HepG2 (cell line): ENCODE data around the gene RAC3. TPM values are rescaled to one million over a fixed set of nuclear protein-coding genes. Genes with fewer than 3 reads are reported as not detected.

Experiments used
- AGO1 ChIP-seq: fragments of 200-400 bp; formaldehyde crosslinking; IDR thresholded peaks from 2 replicates; pipeline ENCODE4 v1.6.1; 2017; ENCODE audit warnings: mild to moderate bottlenecking, low read depth, low read length, moderate library complexity; ENCODE audit not compliant: poor library complexity, severe bottlenecking
- CHD4 ChIP-seq: fragments of 200-600 bp; sonication (generic); IDR thresholded peaks from 2 replicates; pipeline ENCODE4 v1.7.0; 2017; ENCODE audit warnings: mild to moderate bottlenecking, low read length, borderline replicate concordance
- GLI4 ChIP-seq: sonication (generic); formaldehyde crosslinking; IDR thresholded peaks from 2 replicates; pipeline ENCODE4 v1.5.1; 2020; ENCODE audit warnings: missing genetic modification reagents, mild to moderate bottlenecking, moderate library complexity, borderline replicate concordance
- HINFP ChIP-seq: sonication (generic); formaldehyde crosslinking; IDR thresholded peaks from 2 replicates; pipeline ENCODE4 v1.4.0; 2020; ENCODE audit warnings: low read depth, mild to moderate bottlenecking, missing genetic modification reagents
- HMG20B ChIP-seq: conservative IDR thresholded peaks from 2 replicates; pipeline ENCODE4 v1.6.1; 2016; ENCODE audit warnings: missing genetic modification reagents, missing compliant biosample characterization
- HNRNPUL1 ChIP-seq: fragments of 200-400 bp; formaldehyde crosslinking; IDR thresholded peaks from 2 replicates; pipeline ENCODE4 v1.6.1; 2017; ENCODE audit warnings: low read depth, mild to moderate bottlenecking, low read length, moderate library complexity
- IRF2 ChIP-seq: IDR thresholded peaks from 2 replicates; pipeline ENCODE4 v1.6.1; 2018; ENCODE audit warnings: missing genetic modification reagents, missing compliant biosample characterization
- MAFG ChIP-seq: sonication (generic); formaldehyde crosslinking; IDR thresholded peaks from 2 replicates; pipeline ENCODE4 v1.5.1; 2020; ENCODE audit warnings: mild to moderate bottlenecking, missing genetic modification reagents
- MTA1 ChIP-seq: sonication (generic); formaldehyde crosslinking; IDR thresholded peaks from 2 replicates; pipeline ENCODE4 v1.4.0; 2020; ENCODE audit warnings: missing genetic modification reagents, mild to moderate bottlenecking, borderline replicate concordance
- MTERF4 ChIP-seq: sonication (generic); formaldehyde crosslinking; IDR thresholded peaks from 2 replicates; pipeline ENCODE4 v1.8.0; 2023; ENCODE audit warnings: mild to moderate bottlenecking, missing genetic modification reagents
- PCBP1 ChIP-seq: fragments of 200-400 bp; formaldehyde crosslinking; IDR thresholded peaks from 2 replicates; pipeline ENCODE4 v1.6.1; 2017; ENCODE audit warnings: mild to moderate bottlenecking, low read depth, low read length, borderline replicate concordance
- PHF20 ChIP-seq: sonication (generic); formaldehyde crosslinking; IDR thresholded peaks from 2 replicates; pipeline ENCODE4 v1.5.0; 2020; ENCODE audit warnings: mild to moderate bottlenecking, missing genetic modification reagents
- SIX1 ChIP-seq: sonication (generic); formaldehyde crosslinking; IDR thresholded peaks from 2 replicates; pipeline ENCODE4 v1.4.0; 2020; ENCODE audit warnings: missing genetic modification reagents, borderline replicate concordance
- SP2 ChIP-seq: sonication (generic); formaldehyde crosslinking; IDR thresholded peaks from 2 replicates; pipeline ENCODE4 v1.5.1; 2020; ENCODE audit warnings: mild to moderate bottlenecking, missing genetic modification reagents
- SPEN ChIP-seq: sonication (generic); formaldehyde crosslinking; IDR thresholded peaks from 2 replicates; pipeline ENCODE4 v1.5.1; 2020; ENCODE audit warnings: low read depth, mild to moderate bottlenecking, missing genetic modification reagents
- TGIF2 ChIP-seq: IDR thresholded peaks from 2 replicates; pipeline ENCODE4 v1.6.1; 2016; ENCODE audit warnings: control low read depth, missing compliant biosample characterization
- WIZ ChIP-seq: sonication (generic); formaldehyde crosslinking; IDR thresholded peaks from 2 replicates; pipeline ENCODE4 v1.5.1; 2020; ENCODE audit warnings: mild to moderate bottlenecking, missing genetic modification reagents
- ZNF180 ChIP-seq: sonication (generic); formaldehyde crosslinking; IDR thresholded peaks from 2 replicates; pipeline ENCODE4 v1.4.0; 2020; ENCODE audit warnings: low read depth, missing genetic modification reagents, borderline replicate concordance
- ZNF256 ChIP-seq: sonication (generic); formaldehyde crosslinking; conservative IDR thresholded peaks from 2 replicates; pipeline ENCODE4 v1.4.0; 2020; ENCODE audit warnings: missing genetic modification reagents
- ZNF33B ChIP-seq: sonication (generic); formaldehyde crosslinking; IDR thresholded peaks from 2 replicates; pipeline ENCODE4 v1.5.1; 2020; ENCODE audit warnings: mild to moderate bottlenecking, missing genetic modification reagents
- ZNF614 ChIP-seq: IDR thresholded peaks from 2 replicates; pipeline ENCODE4 v1.6.1; 2018; ENCODE audit warnings: missing biosample characterization, missing genetic modification reagents, inconsistent platforms, borderline replicate concordance
- ZNF839 ChIP-seq: sonication (generic); formaldehyde crosslinking; IDR thresholded peaks from 2 replicates; pipeline ENCODE4 v1.4.0; 2020; ENCODE audit warnings: missing genetic modification reagents, mild to moderate bottlenecking, borderline replicate concordance
- ZUFSP ChIP-seq: sonication (generic); formaldehyde crosslinking; IDR thresholded peaks from 2 replicates; pipeline ENCODE4 v1.9.0; 2021; ENCODE audit warnings: missing genetic modification reagents, mild to moderate bottlenecking, borderline replicate concordance
- polyA plus RNA-seq, 8 experiments: library from polyadenylated mRNA; depleted of rRNA in 3 of 8; stranded (reverse) in 7 of 8; unstranded in 1 of 8; fragments of >200 nt; fragmentation: Illumina TruSeq in 4 of 8; extraction: Trizol in 4 of 8; gene quantifications; 2 replicates each; pipeline versions ENCODE4 v1.2.1 to v1.2.3, GENCODE V29; 2011 to 2016; ENCODE audit warnings: low read depth in 4 of 8, missing spikeins in 1 of 8, mixed read lengths in 1 of 8; ENCODE audit not compliant: insufficient read depth in 1 of 8
- total RNA-seq, 5 experiments: library from RNA; depleted of rRNA; stranded (reverse); fragments of >200 nt; fragmentation: Illumina TruSeq; extraction: Trizol; gene quantifications; 2 replicates each; pipeline ENCODE4 v1.2.3, GENCODE V29; 2016; ENCODE audit warnings: low read depth in 1 of 5

The RAC3 gene
- total and polyA plus RNA-seq, 2 of the 13 experiments (the other 11 are each of a cell fraction or from before 2014, with no cell fraction given), result 10.5 to 21.3 TPM

- TF ChIP-seq ZNF614 (CRISPR knock-in tag), result peak; percentile 88
- 0 out of 2 replicates have a peak, but pooled peaks have one; percentile 55 for TF ChIP-seq ZNF256 (CRISPR knock-in tag)
- TF ChIP-seq TGIF2 (CRISPR knock-in tag), result peak; percentile 72; the same call in 1 of the 2 replicates
- no peak for TF ChIP-seq SIX1 (CRISPR knock-in tag)
- TF ChIP-seq SPEN (CRISPR knock-in tag), result peak; percentile 55
- TF ChIP-seq PCBP1, result peak; percentile 96; the same call in 1 of the 2 replicates
- peak; percentile 72 for TF ChIP-seq IRF2 (CRISPR knock-in tag)
- no peak for TF ChIP-seq SP2 (CRISPR knock-in tag)
- TF ChIP-seq MTERF4, result peak; percentile 79; the same call in 1 of the 2 replicates
- TF ChIP-seq ZUFSP (CRISPR knock-in tag), result no peak
- TF ChIP-seq GLI4, result peak; percentile 81
- peak; percentile 80; the same call in 1 of the 2 replicates for TF ChIP-seq MTA1
- 0 out of 2 replicates have a peak, but pooled peaks have one; percentile 81 for TF ChIP-seq ZNF180
- TF ChIP-seq ZNF839 (CRISPR knock-in tag), result peak; percentile 90; the same call in 1 of the 2 replicates
- peak; percentile 13; the same call in 1 of the 2 replicates for TF ChIP-seq PHF20 (CRISPR knock-in tag)
- TF ChIP-seq HNRNPUL1, result no peak; the same call in 1 of the 2 replicates
- no peak for TF ChIP-seq MAFG (CRISPR knock-in tag)
- 0 out of 2 replicates have a peak, but pooled peaks have one; percentile 61 for TF ChIP-seq HMG20B (CRISPR knock-in tag)
- no peak for TF ChIP-seq WIZ
- TF ChIP-seq ZNF33B (CRISPR knock-in tag), result 0 out of 2 replicates have a peak, but pooled peaks have one; percentile 27
- peak; percentile 89 for TF ChIP-seq AGO1
- TF ChIP-seq HINFP (CRISPR knock-in tag), result peak; percentile 39; the same call in 1 of the 2 replicates
- TF ChIP-seq CHD4, result peak; percentile 58; the same call in 1 of the 2 replicates
These were observed 39.7 kb upstream of the RAC3 start (continued) for GRCh38 chr17:81991684-81992305.
